22Rv1 (cell line): Measurements from ENCODE around the gene D2HGDH.

Source experiments
- ZFX ChIP-seq: fragments of 450-650 bp; IDR thresholded peaks from 2 replicates; pipeline ENCODE4 v1.6.1; 2017; ENCODE audit warnings: antibody characterized with exemption, borderline replicate concordance
- TF ChIP-seq, protein P1 (sequence below): fragments of 450-650 bp; IDR thresholded peaks from 2 replicates; pipeline ENCODE4 v1.5.1; 2017; ENCODE audit warnings: mild to moderate bottlenecking

DNA sequence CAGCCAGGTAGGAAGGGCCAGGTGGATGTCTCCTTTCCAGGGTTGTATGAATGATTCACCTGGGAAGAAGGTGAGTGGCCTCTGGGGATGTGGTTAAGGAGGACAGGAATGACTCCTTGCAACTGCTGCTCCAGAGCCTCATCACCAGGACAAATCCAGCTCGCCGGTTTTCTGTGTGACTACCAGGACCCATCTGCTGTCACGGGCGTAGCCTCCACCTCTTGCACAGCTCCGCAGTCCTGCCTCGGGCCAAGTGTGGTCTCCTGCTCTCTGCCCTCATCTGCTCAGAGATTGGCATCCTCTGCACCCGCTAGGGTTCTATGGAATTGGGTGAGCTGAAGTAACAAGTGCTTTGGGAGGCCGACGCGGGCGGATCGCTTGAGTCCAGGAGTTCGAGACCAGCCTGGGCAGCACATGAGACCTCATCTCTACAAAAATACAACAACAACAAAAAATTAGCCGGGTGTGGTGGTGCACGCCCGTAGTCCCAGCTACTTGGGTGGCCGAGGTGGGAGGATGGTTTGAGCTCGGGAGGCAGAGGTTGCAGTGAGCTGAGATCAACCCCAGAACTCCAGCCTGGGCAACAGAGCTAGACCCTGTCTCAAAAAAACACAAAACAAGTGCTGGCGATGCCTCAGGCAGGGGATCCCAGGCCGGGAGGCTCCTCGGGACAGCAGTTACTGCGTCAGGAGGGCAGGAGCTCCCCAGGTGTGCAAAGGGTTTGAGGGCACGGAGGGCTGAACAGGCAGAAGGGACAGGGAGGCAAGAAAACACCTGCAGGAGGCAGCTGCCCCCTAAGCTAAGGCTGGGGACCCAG lies 831 bp upstream of the D2HGDH start:
- TF ChIP-seq, protein P1, sequence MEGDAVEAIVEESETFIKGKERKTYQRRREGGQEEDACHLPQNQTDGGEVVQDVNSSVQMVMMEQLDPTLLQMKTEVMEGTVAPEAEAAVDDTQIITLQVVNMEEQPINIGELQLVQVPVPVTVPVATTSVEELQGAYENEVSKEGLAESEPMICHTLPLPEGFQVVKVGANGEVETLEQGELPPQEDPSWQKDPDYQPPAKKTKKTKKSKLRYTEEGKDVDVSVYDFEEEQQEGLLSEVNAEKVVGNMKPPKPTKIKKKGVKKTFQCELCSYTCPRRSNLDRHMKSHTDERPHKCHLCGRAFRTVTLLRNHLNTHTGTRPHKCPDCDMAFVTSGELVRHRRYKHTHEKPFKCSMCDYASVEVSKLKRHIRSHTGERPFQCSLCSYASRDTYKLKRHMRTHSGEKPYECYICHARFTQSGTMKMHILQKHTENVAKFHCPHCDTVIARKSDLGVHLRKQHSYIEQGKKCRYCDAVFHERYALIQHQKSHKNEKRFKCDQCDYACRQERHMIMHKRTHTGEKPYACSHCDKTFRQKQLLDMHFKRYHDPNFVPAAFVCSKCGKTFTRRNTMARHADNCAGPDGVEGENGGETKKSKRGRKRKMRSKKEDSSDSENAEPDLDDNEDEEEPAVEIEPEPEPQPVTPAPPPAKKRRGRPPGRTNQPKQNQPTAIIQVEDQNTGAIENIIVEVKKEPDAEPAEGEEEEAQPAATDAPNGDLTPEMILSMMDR = no peak
- TF ChIP-seq ZFX = no peak
